GM20431 (cell line): ENCODE measurements around the gene PLA2G15.

Source experiments
- in situ Hi-C: fragments of 300-500 bp; cut with MseI, MboI; formaldehyde crosslinking; loops from one replicate; pipeline ENCODE4 v1.15.0; 2020; ENCODE audit warnings: low sequenced_read_pairs; ENCODE audit not compliant: unreplicated experiment

PLA2G15 gene

DNA sequence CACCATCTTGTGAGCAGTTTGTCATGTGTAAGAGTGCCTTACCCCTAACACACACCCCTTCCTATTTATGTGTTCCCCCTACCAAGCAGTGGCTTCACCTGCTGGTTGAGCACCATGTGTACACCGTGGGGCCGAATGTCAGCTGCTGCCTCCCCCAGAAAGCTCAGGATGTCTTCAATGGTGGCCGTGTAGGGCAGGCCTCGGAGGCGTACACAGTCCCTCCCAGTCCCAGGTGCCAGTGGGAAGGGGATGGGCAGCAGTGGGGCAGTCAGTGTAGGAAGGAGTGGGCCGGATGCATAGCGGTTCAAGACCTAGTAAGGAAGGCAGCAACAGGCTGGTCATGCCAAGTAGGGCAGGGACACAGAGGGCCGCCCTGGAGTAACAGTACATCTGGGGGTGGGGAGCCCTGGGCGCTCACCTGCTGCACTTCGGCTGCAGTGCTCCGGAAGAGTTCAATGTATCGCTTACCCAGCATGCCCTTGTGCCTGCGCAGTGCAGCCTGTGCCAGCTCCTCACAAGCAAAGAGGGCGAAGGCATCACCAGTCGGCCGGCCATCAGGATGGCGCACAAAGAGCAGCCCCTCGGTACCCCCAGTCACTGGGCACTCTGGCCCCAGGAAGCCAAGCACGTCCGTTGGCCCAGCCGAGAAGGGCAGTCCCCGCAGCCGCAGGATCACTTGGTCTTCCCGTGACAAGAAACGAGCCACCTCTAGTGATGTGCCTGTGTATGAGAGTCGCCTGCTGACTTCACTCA is 13.6 kb upstream of the PLA2G15 start:
- in situ Hi-C loops = no loop called here

- in situ Hi-C loops = no loop called here
Observed at GRCh38 chr16:68232335-68232734, 12.8 kb upstream of the PLA2G15 start.

- in situ Hi-C loops = no loop called here
Observed at GRCh38 chr16:68233085-68233834, 11.9 kb upstream of the PLA2G15 start.

DNA sequence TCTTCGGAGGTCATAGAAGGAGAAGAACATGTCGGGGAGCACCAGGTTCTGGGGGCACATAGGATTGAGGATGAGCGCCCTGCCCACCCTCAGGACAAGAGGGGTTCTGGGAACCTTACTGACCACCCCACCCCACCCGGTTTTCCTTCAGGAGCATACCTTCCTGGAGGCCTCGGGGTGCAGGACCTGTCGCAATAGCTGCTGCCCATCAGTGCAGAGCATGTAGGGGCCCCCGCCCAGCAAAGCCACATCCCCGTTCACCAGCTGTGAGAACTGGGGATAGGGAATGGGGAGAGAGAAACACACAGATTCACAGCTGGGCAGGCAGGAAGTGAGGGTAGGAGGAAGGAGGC is 11.4 kb upstream of the PLA2G15 start:
- in situ Hi-C loops = no loop called here

DNA sequence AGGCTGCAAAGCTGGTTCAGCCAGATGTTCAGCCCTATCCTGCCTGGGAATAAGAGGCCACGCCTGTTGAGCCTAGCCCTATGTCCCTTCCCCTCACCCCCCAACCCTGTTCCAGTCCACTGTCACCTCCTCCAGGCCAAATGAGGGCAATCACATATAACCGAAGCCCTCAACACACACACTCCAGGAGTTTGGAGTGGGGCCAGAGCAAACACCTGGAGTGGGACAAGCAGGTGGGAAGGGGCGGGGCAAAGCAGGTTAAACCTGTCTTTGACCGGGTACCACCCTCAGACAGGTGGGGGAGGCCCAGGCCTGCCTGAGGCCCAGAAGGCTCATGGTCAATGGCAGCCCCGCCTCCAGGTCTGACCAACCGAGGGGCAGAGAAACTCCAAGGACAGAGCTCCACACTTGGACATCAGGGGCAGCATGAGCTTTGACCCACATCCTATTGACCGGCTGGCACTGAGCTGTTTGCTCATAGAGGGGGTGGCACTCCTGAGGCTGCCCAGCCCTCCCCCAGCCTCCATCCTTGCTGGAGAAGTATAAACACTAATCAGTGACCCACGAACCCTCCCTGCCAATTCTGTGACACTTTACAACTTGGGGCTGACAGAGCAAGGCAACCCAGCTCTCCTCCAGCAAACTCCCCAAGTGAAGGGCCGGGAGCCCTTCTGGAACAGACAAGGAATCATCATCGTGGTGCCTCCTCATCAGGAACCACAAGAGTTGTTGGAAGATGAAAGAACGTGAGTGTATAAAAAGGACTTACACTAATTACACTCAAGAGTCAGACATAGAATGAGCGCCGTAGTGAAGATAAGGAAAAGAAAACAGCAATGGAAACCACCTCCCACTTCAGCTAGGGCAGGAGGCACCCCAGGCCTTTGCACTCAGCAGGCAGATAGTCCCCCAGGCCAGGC is 10.7 kb upstream of the PLA2G15 start:
- in situ Hi-C loops = no loop called here

GRCh38 chr16:68235108-68235886 is 9.9 kb upstream of the PLA2G15 start:
- in situ Hi-C loops = no loop called here

GRCh38 chr16:68235887-68236136 is 9.4 kb upstream of the PLA2G15 start, which contains the start of gene ESRP2:
Gene ESRP2, minus strand, starts transcription at chr16:68236127. Its CDS starts 82 bp downstream, at chr16:68236045.
- in situ Hi-C loops = no loop called here

- in situ Hi-C loops = no loop called here
Observed at GRCh38 chr16:68236137-68236825, 8.9 kb upstream of the PLA2G15 start.

- in situ Hi-C loops = no loop called here
Observed at GRCh38 chr16:68236826-68237242, 8.3 kb upstream of the PLA2G15 start.

DNA sequence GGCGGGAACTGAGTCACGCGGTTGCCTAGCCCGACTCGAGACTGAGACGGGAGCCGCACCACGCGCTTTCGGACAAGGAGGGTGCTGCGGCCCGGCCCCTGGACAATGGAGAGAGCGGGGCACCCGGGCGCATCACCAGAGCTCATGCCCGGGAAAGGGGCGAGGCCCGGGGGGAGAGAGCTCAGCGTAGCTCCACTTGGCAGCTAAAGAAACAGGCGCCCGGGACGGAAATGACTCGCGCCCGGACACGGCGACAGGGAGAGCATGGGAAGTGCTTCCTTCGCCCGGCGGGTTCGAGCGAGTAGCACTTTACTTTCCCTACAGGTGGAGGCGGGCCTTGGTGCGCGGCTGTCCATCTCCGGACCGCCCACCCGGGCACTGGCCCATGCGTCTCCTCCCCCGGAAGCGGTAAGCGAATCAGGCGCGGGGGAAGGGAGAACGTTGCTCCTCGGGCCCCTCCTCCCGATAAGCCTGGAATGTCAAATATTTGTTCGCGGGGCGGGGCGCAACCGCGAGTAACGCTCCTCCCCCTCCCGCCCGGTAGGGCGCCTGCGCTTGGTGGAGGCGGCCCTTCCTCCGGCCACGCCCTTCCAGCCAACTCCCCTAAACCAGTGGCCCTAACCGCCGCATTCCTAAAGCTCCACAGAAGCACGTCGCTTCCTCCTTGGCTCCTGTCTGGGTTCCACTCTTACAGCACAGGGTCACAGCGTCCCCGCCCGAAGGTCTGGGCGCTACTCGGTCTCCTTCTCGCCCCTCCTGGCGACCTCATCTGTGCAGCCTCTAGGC is 7.7 kb upstream of the PLA2G15 start:
- in situ Hi-C loops = no loop called here

- in situ Hi-C loops = no loop called here
Observed at GRCh38 chr16:68238029-68238345, 7.2 kb upstream of the PLA2G15 start.

GRCh38 chr16:68242085-68242484 is 3.1 kb upstream of the PLA2G15 start:
- in situ Hi-C loops = no loop called here

DNA sequence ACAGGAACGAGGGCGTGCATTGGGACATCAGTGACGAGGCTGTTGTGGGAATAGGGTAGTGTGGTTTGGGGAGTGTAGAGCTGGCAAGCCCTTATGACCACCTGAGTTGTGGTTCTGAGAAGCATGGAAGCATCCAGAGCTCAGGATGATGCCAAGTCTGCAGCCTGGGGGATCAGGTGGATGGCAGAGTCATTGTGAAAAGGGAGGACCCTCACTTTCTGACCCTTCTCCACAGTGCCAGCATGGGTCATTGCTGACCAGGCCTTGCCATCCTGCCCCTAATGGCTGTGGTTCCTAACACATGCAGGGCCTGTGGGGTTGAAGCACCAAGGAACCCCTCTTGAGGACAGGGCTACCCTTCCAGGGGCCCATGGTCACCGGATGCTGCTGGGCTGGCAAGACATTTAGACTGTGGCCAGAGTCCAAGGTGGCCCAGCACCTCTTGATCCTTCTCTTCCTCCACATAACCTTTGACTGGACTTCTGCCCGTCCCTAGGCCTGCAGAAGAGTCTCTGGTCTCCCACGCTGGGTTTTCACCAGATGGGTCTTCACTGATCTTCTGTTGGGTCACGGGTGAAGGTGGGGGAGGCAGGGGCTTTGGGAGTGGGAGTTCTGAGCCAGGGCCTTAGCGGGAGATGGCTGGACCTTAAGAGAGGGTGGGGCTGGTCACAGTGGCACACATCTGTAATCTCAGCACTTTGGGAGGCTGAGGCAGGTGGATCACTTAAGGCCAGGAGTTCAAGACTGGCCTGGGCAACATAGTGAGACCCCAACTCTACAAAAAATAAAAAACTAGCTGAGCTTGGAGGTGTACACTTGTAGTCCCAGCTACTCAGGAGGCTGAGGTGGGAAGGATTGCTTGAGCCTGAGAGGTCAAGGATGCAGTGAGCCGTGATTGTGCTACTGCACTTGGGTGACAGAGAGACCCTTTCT is 2.0 kb upstream of the PLA2G15 start:
- in situ Hi-C loops = no loop called here

- in situ Hi-C loops = no loop called here
Observed at GRCh38 chr16:68244481-68244902, 681 bp upstream of the PLA2G15 start.

GRCh38 chr16:68246121-68246520 is 948 bp downstream of the PLA2G15 start:
- in situ Hi-C loops = no loop called here

GRCh38 chr16:68246666-68247065 is 1.5 kb downstream of the PLA2G15 start:
- in situ Hi-C loops = no loop called here

- in situ Hi-C loops = no loop called here
Observed at GRCh38 chr16:68247400-68247799, 2.2 kb downstream of the PLA2G15 start.

- in situ Hi-C loops = no loop called here
Observed at GRCh38 chr16:68247932-68248331, 2.8 kb downstream of the PLA2G15 start.
